B cell (primary cell): ENCODE results near the gene TMIE. TPM values are rescaled to one million over a fixed set of nuclear protein-coding genes. Genes with fewer than 3 reads are reported as not detected.

Experiments used
- ATAC-seq: fragments of 200-7000 bp; cut with Tn5 transposase; one replicate; pipeline ENCODE4 v1.10.0; 2021; ENCODE audit warnings: low read depth, mild to moderate bottlenecking, moderate number of reproducible peaks, moderate library complexity
- CTCF ChIA-PET: fragments of 350-600 bp; sonication (Branson Sonifier 250); formaldehyde crosslinking; loops from one replicate; lab custom pipeline; 2021; ENCODE audit warnings: antibody characterized with exemption, inconsistent platforms; lab: Charles Lee
- POLR2A ChIA-PET: fragments of 350-600 bp; sonication (Branson Sonifier 250); formaldehyde crosslinking; loops from one replicate; lab custom pipeline; 2021; ENCODE audit warnings: antibody characterized with exemption; lab: Charles Lee
- DNase-seq: peaks from one replicate; pipeline ENCODE4 v3.0.0; 2013
- H2AFZ ChIP-seq: 2 replicates; pipeline ENCODE4 v1.6.1; 2012; ENCODE audit warnings: mild to moderate bottlenecking, low read depth, low read length; ENCODE audit not compliant: insufficient read depth, poor library complexity, severe bottlenecking
- H3K27ac ChIP-seq, 2 donors: 1 replicate in 1 of 2; 2 replicates in 1 of 2; pipeline ENCODE4 v1.5.1; 2012 to 2013; ENCODE audit warnings: low read length in 2 of 2, mild to moderate bottlenecking in 2 of 2, moderate library complexity in 1 of 2
- H3K27me3 ChIP-seq, 4 experiments: fragments of 200-600 bp in 1 of 4; sonication (generic) in 1 of 4; replicated peaks in 1 of 4; 1 replicate in 2 of 4; 2 replicates in 2 of 4; pipeline versions ENCODE4 v1.6.1 to v1.7.0; 2013 to 2016; ENCODE audit warnings: low read length in 3 of 4, mild to moderate bottlenecking in 2 of 4, mixed read lengths in 1 of 4, moderate library complexity in 1 of 4; ENCODE audit not compliant: insufficient read depth in 4 of 4, control insufficient read depth in 3 of 4; ENCODE audit errors: control extremely low read depth in 1 of 4
- H3K36me3 ChIP-seq, 2 experiments: replicated peaks in 1 of 2; 1 replicate in 1 of 2; 2 replicates in 1 of 2; pipeline versions ENCODE4 v1.6.1 to v1.7.1; 2013; ENCODE audit warnings: low read length in 1 of 2; ENCODE audit not compliant: insufficient read depth in 2 of 2, control insufficient read depth in 1 of 2; ENCODE audit errors: control extremely low read depth in 1 of 2, extremely low read depth in 1 of 2
- H3K4me1 ChIP-seq, 2 donors: fragments of 200-600 bp in 1 of 2; sonication (generic) in 1 of 2; 1 replicate in 1 of 2; 2 replicates in 1 of 2; pipeline versions ENCODE4 v1.5.1 to v1.6.1; 2013 to 2017; ENCODE audit warnings: low read length in 2 of 2; ENCODE audit not compliant: control insufficient read depth in 2 of 2, insufficient read depth in 2 of 2
- H3K4me2 ChIP-seq: replicated peaks from 2 replicates; pipeline ENCODE3; 2012; ENCODE audit warnings: mild to moderate bottlenecking, low read depth, low read length; ENCODE audit not compliant: poor library complexity, severe bottlenecking
- H3K4me3 ChIP-seq, 5 experiments: fragments of 200-600 bp in 1 of 5; sonication (generic) in 1 of 5; 1 replicate in 3 of 5; 2 replicates in 2 of 5; pipeline versions ENCODE4 v1.5.1 to v1.7.0; 2011 to 2016; ENCODE audit warnings: low read length in 4 of 5, mild to moderate bottlenecking in 4 of 5, low read depth in 2 of 5, control low read depth in 1 of 5, moderate library complexity in 1 of 5; ENCODE audit not compliant: insufficient read depth in 1 of 5; ENCODE audit errors: control extremely low read depth in 1 of 5, extremely low read depth in 1 of 5
- H3K79me2 ChIP-seq: fragments of 200-600 bp; sonication (generic); one replicate; pipeline ENCODE4 v1.6.0; 2016; ENCODE audit warnings: low read length; ENCODE audit not compliant: control insufficient read depth, insufficient read depth
- H3K9ac ChIP-seq: fragments of 200-600 bp; sonication (generic); 2 replicates; pipeline ENCODE4 v1.6.1; 2017; ENCODE audit warnings: mild to moderate bottlenecking, low read length, moderate library complexity
- H3K9me3 ChIP-seq, 3 donors: one replicate each; pipeline versions ENCODE4 v1.6.1 to v1.7.1; 2013; ENCODE audit warnings: low read length in 2 of 3; ENCODE audit not compliant: control insufficient read depth in 2 of 3, insufficient read depth in 1 of 3; ENCODE audit errors: control extremely low read depth in 1 of 3
- H4K20me1 ChIP-seq: 2 replicates; pipeline ENCODE4 v1.6.0; 2012; ENCODE audit warnings: mild to moderate bottlenecking, low read length; ENCODE audit not compliant: insufficient read depth, control insufficient read depth, poor library complexity, severe bottlenecking
- H3K27ac Mint-ChIP-seq: one replicate; pipeline ENCODE4 v1.8.0; 2021; ENCODE audit warnings: mixed read lengths
- H3K27me3 Mint-ChIP-seq: one replicate; pipeline ENCODE4 v1.8.0; 2021; ENCODE audit warnings: mixed read lengths
- H3K4me1 Mint-ChIP-seq: one replicate; pipeline ENCODE4 v1.8.0; 2021; ENCODE audit warnings: mixed read lengths
- H3K4me3 Mint-ChIP-seq: one replicate; pipeline ENCODE4 v1.8.0; 2021; ENCODE audit warnings: mixed read lengths
- H3K9me3 Mint-ChIP-seq: one replicate; pipeline ENCODE4 v1.8.0; 2022; ENCODE audit warnings: mixed read lengths; ENCODE audit not compliant: insufficient read depth
- EZH2 ChIP-seq: IDR thresholded peaks from 2 replicates; pipeline ENCODE4 v1.6.1; 2012; ENCODE audit warnings: borderline replicate concordance, low read depth, mild to moderate bottlenecking, moderate library complexity, low read length; ENCODE audit not compliant: insufficient read depth, poor library complexity, severe bottlenecking
- WGBS: methylation state at CpG from one replicate; pipeline ENCODE4 v1.1.5; 2013; ENCODE audit warnings: missing lambda C conversion rate; ENCODE audit not compliant: insufficient coverage; 5-methylcytosine and 5-hydroxymethylcytosine counted together
- intact Hi-C: fragments of 100-400 bp; cut with micrococcal nuclease; formaldehyde crosslinking; loops from one replicate; pipeline ENCODE4 v1.10.0; 2022
- polyA plus RNA-seq: library from polyadenylated mRNA; depleted of rRNA; stranded (reverse); fragments of >200 nt; gene quantifications from 2 replicates; pipeline ENCODE4 v1.2.3, GENCODE V29; 2012
- total RNA-seq, 2 donors: library from RNA; stranded (reverse); fragments of 120-200 nt in 1 of 2; gene quantifications; 1 replicate in 1 of 2; 2 replicates in 1 of 2; pipeline versions ENCODE4 v1.2.3 to v1.2.4, GENCODE V29; 2013 to 2022
- TF ChIP-seq, protein P1 (sequence below): fragments of 200-600 bp; IDR thresholded peaks from one replicate; pipeline ENCODE4 v1.8.0; 2022; ENCODE audit warnings: antibody characterized with exemption, mild to moderate bottlenecking

TMIE gene
- total and polyA plus RNA-seq, 2 donors (not counting 1 experiment from before 2014, with no cell fraction given), result not detected

DNA sequence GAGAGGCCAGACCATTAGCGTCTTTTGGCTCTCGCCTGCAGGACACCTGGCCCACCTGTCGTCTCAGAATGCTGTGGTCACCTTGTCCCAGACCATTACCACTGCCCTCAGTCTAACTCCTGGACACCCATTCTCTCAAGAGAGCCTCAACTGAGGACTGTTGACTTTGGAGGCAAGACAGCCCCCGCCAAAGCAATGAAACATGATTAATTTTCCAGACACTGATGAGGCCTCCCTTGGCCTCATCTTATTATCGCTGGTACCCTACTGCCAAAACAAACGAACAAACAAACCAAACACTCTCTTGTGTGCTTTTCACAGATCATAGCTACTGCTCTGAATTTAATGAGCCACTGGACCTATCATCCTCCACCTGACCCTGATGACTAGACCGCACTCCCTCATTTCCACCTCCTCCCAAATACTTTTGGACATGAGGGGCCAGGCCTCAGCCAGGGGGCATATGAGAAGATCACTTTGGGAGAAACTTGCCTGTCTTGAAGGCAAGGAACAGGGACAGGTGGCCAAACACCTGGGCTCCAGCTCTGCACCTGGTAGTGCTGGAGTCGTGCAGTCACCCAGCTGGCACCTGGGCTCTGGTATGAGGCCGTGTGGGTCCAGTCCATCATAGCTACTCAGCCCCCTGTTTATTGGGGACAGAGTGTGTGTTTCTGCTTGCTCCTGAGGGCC, 35.3 kb upstream of the TMIE start:
- Mint-ChIP-seq H3K27ac (no peak overlapping the region), H3K27me3 (peaks cover 11% of the 10 kb centered on the region), H3K4me1 (peaks cover 3% of the 10 kb centered on the region), H3K4me3 (no peak overlapping the region), H3K9me3 (no peaks in the 10 kb centered on the region)
- no peaks in the 10 kb centered on the region for H3K36me3 ChIP-seq
- H3K4me3 ChIP-seq, result no peak overlapping the region
- H3K9me3 ChIP-seq, result no peaks in the 10 kb centered on the region
- H3K9ac ChIP-seq, result no peak overlapping the region
- POLR2A ChIA-PET, result interaction anchor here (0.6 kb wide), 1 partner anchor 1116 kb away, joined by 3 read pairs; no protein-coding TSS in a partner anchor
- CTCF ChIA-PET, result no interaction called here
- TF ChIP-seq, protein P1, sequence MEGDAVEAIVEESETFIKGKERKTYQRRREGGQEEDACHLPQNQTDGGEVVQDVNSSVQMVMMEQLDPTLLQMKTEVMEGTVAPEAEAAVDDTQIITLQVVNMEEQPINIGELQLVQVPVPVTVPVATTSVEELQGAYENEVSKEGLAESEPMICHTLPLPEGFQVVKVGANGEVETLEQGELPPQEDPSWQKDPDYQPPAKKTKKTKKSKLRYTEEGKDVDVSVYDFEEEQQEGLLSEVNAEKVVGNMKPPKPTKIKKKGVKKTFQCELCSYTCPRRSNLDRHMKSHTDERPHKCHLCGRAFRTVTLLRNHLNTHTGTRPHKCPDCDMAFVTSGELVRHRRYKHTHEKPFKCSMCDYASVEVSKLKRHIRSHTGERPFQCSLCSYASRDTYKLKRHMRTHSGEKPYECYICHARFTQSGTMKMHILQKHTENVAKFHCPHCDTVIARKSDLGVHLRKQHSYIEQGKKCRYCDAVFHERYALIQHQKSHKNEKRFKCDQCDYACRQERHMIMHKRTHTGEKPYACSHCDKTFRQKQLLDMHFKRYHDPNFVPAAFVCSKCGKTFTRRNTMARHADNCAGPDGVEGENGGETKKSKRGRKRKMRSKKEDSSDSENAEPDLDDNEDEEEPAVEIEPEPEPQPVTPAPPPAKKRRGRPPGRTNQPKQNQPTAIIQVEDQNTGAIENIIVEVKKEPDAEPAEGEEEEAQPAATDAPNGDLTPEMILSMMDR, result no peak
- H3K27ac ChIP-seq, result no peak overlapping the region
- DNase-seq (no peak), ATAC-seq (no peak)
- no peak overlapping the region for H3K4me2 ChIP-seq
- intact Hi-C loops, result no loop called here
- H3K4me1 ChIP-seq, result no peaks in the 10 kb centered on the region
- H3K27me3 ChIP-seq, result peaks cover 0 to 3% (median 0%) of the 10 kb centered on the region in 4 experiments
- no peaks in the 10 kb centered on the region for H3K79me2 ChIP-seq
- no peak overlapping the region for H2AFZ ChIP-seq
- H4K20me1 ChIP-seq, result no peaks in the 10 kb centered on the region
- 74% methylated on average over 8 of the region's 9 CpGs for WGBS

- DNase-seq (no peak), ATAC-seq (no peak)
- Histone ChIP-seq H3K27ac (no peak overlapping the region), H3K36me3 (no peaks in the 10 kb centered on the region), H2AFZ (no peak overlapping the region), H3K4me2 (no peak overlapping the region), H3K4me1 (no peaks in the 10 kb centered on the region), H3K27me3 (no peaks in the 10 kb centered on the region), H3K79me2 (no peaks in the 10 kb centered on the region), H3K9me3 (no peaks in the 10 kb centered on the region), H3K9ac (no peak overlapping the region), H3K4me3 (no peak overlapping the region), H4K20me1 (no peaks in the 10 kb centered on the region)
- Mint-ChIP-seq H3K9me3 (no peaks in the 10 kb centered on the region), H3K4me3 (no peak overlapping the region), H3K27me3 (peaks cover 11% of the 10 kb centered on the region), H3K27ac (no peak overlapping the region), H3K4me1 (no peaks in the 10 kb centered on the region)
- no peak for TF ChIP-seq EZH2
- TF ChIP-seq, protein P1, result no peak
- 92% methylated on average over 7 of the region's 7 CpGs for WGBS
- ChIA-PET POLR2A (no interaction called here), CTCF (no interaction called here)
- intact Hi-C loops, result no loop called here
Observed at GRCh38 chr3:46666453-46666845, 34.7 kb upstream of the TMIE start.
